Suppressor macrophage (primary cell): ENCODE measurements around the gene HPS1.

Experiments used
- DNase-seq, 4 experiments: peaks; one replicate each; pipeline ENCODE4 v3.0.0-alpha.2; 2020 to 2022

The HPS1 gene

GRCh38 chr10:98463976-98464754 is 17.4 kb upstream of the HPS1 start:
- peak; percentile 28 to 71 (median 64) for DNase-seq

- DNase-seq = no peak
Observed at GRCh38 chr10:98463016-98463415, 16.3 kb upstream of the HPS1 start.

DNA sequence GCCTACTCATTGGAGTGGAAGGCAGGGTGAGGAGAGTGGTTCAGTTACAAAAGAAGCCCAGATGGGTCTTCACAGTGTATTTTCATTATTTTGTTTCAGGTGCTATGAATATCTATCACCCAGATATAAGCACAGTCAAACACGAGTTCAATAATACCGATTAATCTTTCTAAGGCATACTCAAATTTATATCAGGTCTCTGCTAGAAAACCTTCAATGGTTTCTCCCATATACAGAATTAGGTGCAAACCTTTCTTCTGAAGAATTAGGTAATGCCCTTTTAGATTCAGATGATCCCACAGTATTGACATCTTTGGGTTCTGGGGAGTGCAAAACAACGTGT is 14.7 kb upstream of the HPS1 start:
- DNase-seq = no peak

GRCh38 chr10:98460837-98461499 is 14.2 kb upstream of the HPS1 start:
- DNase-seq = peak; percentile 73 to 85 (median 80)

DNA sequence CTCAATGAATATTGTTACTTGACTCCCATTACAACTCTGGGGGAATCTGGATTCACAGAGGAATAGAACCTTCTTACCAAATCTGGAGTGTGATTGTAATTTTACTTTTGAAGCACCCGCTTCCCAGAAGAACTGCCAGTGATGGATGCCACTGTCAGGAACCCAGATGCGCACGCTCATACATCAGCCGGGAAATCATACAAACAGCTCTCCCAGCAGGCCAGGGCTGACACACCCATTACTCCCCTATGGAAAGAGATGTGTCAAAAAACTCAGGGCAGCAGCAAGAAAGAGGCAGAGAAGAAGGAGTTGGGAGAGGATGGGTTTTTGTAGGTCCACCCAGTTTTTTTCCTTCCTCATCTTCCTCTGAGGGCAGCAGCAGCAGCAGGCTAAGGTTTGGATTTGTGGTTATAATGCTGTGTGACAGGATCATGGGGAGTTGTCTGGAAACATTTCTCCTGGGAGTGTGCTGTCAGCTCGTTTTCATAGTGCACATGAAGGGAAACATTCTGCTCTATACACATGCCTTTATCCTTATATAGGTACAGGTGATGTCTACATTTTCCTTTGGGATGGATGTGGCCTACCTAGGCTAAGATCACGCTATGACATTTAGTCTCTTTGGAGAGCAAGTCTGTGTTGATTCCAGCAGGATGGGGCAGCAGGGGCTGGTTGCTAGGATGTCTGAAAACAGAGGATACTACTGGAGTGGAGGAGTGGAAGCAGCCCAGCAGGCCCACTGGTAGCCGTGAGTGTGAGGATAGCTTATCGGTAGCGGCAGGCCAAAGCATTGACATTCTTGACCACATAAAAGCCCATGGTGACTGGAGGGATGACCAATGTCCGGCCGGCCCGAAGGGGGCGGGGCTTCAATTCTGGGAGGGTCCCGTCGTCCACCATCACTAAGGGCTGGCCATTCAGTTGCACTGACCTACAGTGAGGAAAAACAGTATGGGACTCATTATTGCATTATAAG is 12.4 kb upstream of the HPS1 start:
- no peak for DNase-seq

DNA sequence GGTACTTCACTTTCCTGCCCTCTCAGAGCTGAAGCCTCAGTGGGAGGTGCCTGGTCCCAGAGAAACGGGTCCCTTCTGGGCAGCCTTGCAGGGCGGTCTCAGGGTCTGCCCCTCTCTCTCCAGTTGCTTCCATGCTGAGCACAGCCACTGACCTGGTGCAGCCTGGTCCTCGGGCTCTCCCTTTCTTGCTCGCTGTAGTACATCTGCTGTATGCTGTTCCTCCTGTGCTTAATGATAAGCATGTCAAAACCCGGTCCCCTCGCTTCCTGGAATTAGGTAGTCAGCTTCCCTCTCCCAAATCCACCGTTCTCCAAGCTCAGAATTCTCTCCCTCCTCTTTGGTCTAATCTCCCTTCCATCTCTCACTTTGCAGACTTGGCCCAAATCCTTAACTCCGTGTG is 11.0 kb upstream of the HPS1 start:
- DNase-seq = no peak

- no peak for DNase-seq
Observed at GRCh38 chr10:98456686-98457482, 10.1 kb upstream of the HPS1 start.

DNA sequence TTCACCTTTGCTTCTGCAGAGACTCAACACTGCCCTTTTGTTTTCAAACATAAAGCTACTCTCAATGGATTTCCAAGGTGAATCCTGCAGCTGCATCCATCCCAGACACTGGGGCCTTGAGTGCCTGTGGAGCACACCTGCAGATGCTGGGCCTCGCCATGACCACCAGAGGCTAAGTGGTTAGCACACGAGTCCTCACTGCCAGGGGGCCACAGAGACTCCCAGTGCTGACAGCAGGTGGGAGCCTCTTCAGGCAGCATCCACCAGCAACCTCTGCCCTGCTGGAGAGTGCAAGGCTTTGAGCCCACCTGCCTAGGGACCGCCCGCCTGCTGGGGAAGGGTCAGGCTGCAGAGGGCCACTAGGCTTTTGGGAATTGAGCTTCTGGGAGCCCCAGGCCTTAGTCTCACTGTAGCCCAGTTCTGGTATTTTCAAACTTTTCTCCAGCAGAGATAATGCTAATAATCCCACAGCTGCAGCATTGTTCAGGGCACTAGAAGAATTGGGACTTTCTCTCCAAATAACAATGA is 9.4 kb upstream of the HPS1 start:
- no peak for DNase-seq

DNA sequence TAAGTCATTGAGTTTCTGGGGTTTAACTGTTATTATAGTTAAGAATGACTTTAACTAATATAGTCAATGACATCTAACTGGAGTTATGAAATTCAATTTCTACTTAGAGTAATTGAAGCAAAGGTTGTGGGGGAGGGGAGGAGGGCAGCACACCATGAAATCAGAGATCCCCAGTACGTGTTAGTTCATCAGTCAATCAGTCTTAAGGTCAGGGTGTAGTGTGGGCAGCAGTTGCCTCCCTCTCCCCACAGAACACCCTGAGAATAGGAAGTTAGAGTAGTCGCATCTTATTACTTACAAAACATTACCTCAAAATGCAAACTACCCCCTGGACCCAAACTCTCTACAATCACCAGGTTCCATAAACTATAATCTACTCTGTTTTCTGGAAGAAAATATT is 7.0 kb upstream of the HPS1 start:
- peak; percentile 34 to 61 (median 51) for DNase-seq

GRCh38 chr10:98450618-98451017 is 3.9 kb upstream of the HPS1 start:
- DNase-seq = no peak

DNA sequence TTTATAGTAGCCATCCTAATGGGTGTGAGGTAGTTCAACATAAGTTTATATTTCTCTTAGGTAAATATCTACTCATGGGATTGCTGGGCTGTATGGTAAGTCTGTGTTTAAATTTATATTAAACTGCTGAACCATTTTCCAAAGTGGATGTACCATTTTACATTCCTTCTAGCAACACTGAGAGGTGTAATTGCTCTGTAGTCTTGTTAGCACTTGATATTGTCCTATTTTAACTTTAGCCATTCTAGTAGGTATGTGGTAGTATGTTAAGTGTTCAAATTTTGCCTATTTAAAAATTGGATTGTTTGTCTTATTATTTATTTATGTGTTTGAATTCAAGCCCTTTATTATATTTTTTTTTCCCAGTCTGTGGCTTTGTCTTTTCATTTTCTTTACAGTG is 2.6 kb upstream of the HPS1 start:
- no peak for DNase-seq

DNA sequence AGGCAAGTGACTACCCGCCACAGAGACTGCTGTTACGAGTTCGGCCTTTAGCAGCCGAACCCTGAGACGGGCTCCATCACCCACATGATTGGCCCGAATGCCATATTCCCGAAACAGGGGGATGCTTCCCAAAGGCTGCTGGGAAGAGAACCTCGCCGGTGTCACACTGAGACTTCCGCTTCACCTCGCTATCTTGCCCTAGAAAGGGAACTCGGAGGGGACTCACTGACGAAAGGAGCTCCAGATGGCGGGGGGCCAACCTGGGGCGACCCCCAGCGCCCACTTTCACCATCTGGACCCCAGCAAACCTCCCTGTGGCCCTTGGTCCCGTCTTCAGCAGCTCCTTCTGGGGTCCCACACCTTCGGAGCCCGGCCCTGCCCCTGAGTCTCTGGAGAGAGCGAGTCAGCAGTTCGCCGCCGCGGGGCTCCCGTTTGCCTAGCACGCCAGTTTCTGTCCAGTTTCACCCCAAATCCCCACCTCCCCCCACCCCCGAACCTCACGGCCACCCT is 529 bp downstream of the HPS1 start:
- DNase-seq = peak; percentile 51 to 68 (median 65)

DNA sequence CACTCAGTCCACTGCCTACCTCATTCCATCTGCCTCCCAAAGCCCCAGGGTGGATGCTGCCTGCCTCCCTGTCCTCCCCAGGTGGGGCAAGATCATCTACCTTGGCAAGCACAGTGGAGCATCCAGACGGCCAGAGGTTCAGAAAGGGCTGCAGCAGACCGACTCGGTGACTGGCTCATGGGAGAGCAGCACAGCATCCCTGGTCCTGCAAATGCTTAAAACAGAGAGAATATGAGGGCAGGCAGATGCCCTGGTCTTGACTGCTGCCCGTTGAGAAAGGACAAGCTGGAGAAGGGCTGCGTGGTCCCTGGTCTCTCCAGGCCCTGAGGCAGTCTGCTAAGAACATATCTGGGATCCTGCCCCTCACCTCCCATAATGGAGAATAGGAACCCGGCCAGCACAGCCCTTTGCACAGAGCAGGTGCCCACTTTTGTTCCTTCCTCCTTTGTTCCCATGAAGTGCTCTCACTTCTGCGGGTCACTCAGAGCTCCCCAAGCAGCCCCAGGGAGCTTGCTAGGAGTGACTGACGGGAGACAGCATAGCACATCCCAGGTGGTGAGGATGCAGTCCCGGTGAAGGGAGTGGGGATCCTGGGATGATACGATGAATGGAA is 1.4 kb downstream of the HPS1 start:
- no peak for DNase-seq

GRCh38 chr10:98444314-98445006 is 2.3 kb downstream of the HPS1 start:
- peak; percentile 75 to 87 (median 82) for DNase-seq

DNA sequence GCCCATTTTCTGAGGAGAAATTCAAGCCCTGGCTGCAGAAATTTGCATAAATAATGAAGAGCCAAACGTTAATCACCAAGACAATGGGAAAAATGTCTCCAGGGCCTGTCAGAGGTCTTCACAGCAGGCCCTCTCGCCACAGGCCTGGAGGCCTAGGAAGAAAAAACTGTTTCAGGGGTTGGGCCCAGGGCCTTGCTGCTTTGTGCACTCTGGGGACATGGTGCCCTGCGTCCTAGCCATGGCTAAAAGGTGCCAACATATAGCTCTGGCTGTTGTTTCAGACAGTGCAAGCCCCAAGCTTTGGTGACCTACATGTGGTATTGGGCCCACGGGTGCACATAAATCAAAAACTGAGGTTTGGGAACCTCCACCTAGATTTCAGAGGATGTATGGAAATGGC is 8.0 kb downstream of the HPS1 start:
- no peak for DNase-seq

- DNase-seq = no peak
Observed at GRCh38 chr10:98436704-98437103, 10.0 kb downstream of the HPS1 start.

DNA sequence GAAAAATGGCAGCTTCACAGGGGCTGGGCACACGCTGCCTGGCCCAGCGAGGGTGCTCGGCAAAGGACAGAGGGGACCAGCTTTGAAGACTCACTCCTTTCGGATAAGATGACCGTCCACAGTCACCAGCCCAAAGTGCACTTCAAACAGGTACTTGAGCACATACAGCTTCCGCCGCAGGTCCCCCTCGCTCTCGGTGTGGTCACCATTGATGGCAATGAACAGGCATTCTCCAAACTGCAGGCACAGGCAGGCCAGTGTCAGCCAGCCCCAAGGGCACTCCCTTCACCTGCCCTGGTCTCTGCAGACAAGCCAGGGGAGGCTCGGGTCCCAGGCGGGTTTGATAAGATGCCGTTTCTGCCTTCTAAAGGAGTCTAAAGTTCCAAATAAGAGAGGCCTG is 11.6 kb downstream of the HPS1 start:
- DNase-seq = no peak

- no peak for DNase-seq
Observed at GRCh38 chr10:98433881-98434732, 12.6 kb downstream of the HPS1 start.

- DNase-seq = no peak
Observed at GRCh38 chr10:98433371-98433770, 13.4 kb downstream of the HPS1 start.

DNA sequence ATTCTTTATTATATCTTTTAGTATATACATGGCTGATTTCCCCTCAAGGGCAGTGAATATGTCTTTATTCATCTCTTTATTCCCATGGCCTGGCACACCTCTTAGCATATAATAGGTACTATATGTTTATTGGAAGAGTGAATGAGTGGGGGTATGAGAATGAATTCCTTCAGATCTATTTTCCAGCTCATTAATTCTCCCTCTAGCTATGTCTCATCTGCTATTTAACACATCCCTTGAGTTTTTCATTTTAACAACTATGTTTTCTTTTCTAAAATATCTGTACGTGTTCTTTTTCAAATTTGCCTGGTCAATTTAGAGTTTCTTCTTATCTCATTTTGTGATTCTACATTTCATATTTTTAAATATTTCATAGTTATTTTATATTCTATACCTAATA is 14.4 kb downstream of the HPS1 start:
- no peak for DNase-seq
